H1 (cell line): ENCODE measurements around the gene MAN1C1. TPM values are rescaled to one million over a fixed set of nuclear protein-coding genes. Genes with fewer than 3 reads are reported as not detected.

Experiments
- CTCF ChIA-PET: fragments of 300-600 bp; sonication (Branson Sonifier 250); formaldehyde crosslinking; loops from one replicate; lab custom pipeline; 2021; ENCODE audit not compliant: partially characterized antibody; lab: Charles Lee
- POLR2A ChIA-PET: fragments of 300-600 bp; sonication (Branson Sonifier 250); formaldehyde crosslinking; loops from one replicate; lab custom pipeline; 2021; ENCODE audit warnings: inconsistent platforms; ENCODE audit not compliant: partially characterized antibody; lab: Charles Lee
- DNase-seq, 2 experiments: peaks; one replicate each; pipeline versions ENCODE4 v3.0.0 to v3.0.0-alpha.2; 2010 to 2022; ENCODE audit warnings: low spot score in 2 of 2, low read depth in 1 of 2, mixed read lengths in 1 of 2
- FAIRE-seq: peaks from 2 replicates; lab custom pipeline; 2011; peaks lifted over from hg19 to GRCh38; lab: Jason Lieb, UNC
- H2AFZ ChIP-seq: 2 replicates; pipeline ENCODE4 v1.8.1; 2012; ENCODE audit warnings: low read length, inconsistent platforms
- H2AK5ac ChIP-seq: 2 replicates; pipeline ENCODE4 v1.6.1; 2013; ENCODE audit warnings: low read depth, low read length
- H2BK120ac ChIP-seq: replicated peaks from 2 replicates; pipeline ENCODE3; 2013; ENCODE audit warnings: low read depth, low read length, inconsistent platforms
- H2BK12ac ChIP-seq: 2 replicates; pipeline ENCODE4 v1.6.1; 2013; ENCODE audit warnings: low read depth, low read length
- H2BK15ac ChIP-seq: 2 replicates; pipeline ENCODE4 v1.6.1; 2013; ENCODE audit warnings: low read length
- H2BK20ac ChIP-seq: 2 replicates; pipeline ENCODE4 v1.6.1; 2013; ENCODE audit warnings: low read length
- H2BK5ac ChIP-seq: 2 replicates; pipeline ENCODE4 v1.6.1; 2013; ENCODE audit warnings: low read depth, low read length
- H3K14ac ChIP-seq: 2 replicates; pipeline ENCODE4 v1.6.1; 2013; ENCODE audit warnings: inconsistent platforms; ENCODE audit not compliant: insufficient read length
- H3K18ac ChIP-seq: 2 replicates; pipeline ENCODE4 v1.6.1; 2013; ENCODE audit warnings: low read length; ENCODE audit errors: extremely low read depth
- H3K23ac ChIP-seq: 2 replicates; pipeline ENCODE4 v1.6.1; 2013; ENCODE audit warnings: inconsistent platforms; ENCODE audit not compliant: insufficient read length
- H3K23me2 ChIP-seq: 2 replicates; pipeline ENCODE4 v1.6.1; 2013; ENCODE audit warnings: low read depth, low read length
- H3K27ac ChIP-seq: 2 replicates; pipeline ENCODE4 v1.6.1; 2011; ENCODE audit warnings: low read depth, low read length, inconsistent platforms
- H3K27me3 ChIP-seq, 4 experiments: replicated peaks in 1 of 4; 1 replicate in 1 of 4; 2 replicates in 3 of 4; pipeline versions ENCODE4 v1.6.1 to v1.8.1; 2011 to 2013; ENCODE audit warnings: low read length in 3 of 4, mild to moderate bottlenecking in 3 of 4, inconsistent platforms in 2 of 4, mixed read lengths in 2 of 4, moderate library complexity in 1 of 4; ENCODE audit not compliant: control insufficient read depth in 3 of 4, insufficient read depth in 3 of 4; ENCODE audit errors: extremely low read depth in 1 of 4
- H3K36me3 ChIP-seq, 4 experiments: 2 replicates each; pipeline versions ENCODE4 v1.6.1 to v1.8.1; 2011 to 2013; ENCODE audit warnings: mild to moderate bottlenecking in 4 of 4, low read length in 3 of 4, moderate library complexity in 2 of 4, control low read depth in 1 of 4, inconsistent platforms in 1 of 4; ENCODE audit not compliant: insufficient read depth in 4 of 4, control insufficient read depth in 2 of 4
- H3K4ac ChIP-seq: replicated peaks from 2 replicates; pipeline ENCODE3; 2013; ENCODE audit warnings: low read length, low read depth, mixed read lengths, inconsistent platforms; ENCODE audit not compliant: insufficient read length
- H3K4me1 ChIP-seq, 4 experiments: replicated peaks in 1 of 4; 1 replicate in 1 of 4; 2 replicates in 3 of 4; pipeline versions ENCODE4 v1.6.1 to v1.8.1; 2011 to 2013; ENCODE audit warnings: low read length in 3 of 4, inconsistent platforms in 2 of 4, mixed read lengths in 1 of 4; ENCODE audit not compliant: insufficient read depth in 4 of 4, control insufficient read depth in 3 of 4
- H3K4me2 ChIP-seq, 2 experiments: 2 replicates each; pipeline versions ENCODE4 v1.6.1 to v1.8.1; 2011 to 2013; ENCODE audit warnings: low read depth in 2 of 2, low read length in 2 of 2, control low read depth in 1 of 2, inconsistent platforms in 1 of 2, mild to moderate bottlenecking in 1 of 2; ENCODE audit not compliant: insufficient read depth in 1 of 2
- H3K4me3 ChIP-seq, 4 experiments: fragments of 200-600, 300-600 bp in 1 of 4; sonication (generic), shearing (Covaris generic), sonication (Bioruptor Twin) in 1 of 4; 2 replicates each; pipeline versions ENCODE4 v1.5.1 to v1.8.1; 2011 to 2016; ENCODE audit warnings: low read length in 4 of 4, low read depth in 3 of 4, control low read depth in 2 of 4, inconsistent platforms in 2 of 4, mild to moderate bottlenecking in 2 of 4, mixed read lengths in 1 of 4, moderate library complexity in 1 of 4; ENCODE audit not compliant: insufficient read depth in 2 of 4; ENCODE audit errors: extremely low read depth in 1 of 4
- H3K56ac ChIP-seq: replicated peaks from 2 replicates; pipeline ENCODE3; 2013; ENCODE audit warnings: low read depth, mild to moderate bottlenecking, mixed read lengths, low read length, inconsistent platforms; ENCODE audit not compliant: insufficient read length
- H3K79me1 ChIP-seq: 2 replicates; pipeline ENCODE4 v1.6.1; 2013; ENCODE audit warnings: low read depth, low read length, control low read depth
- H3K79me2 ChIP-seq, 2 experiments: 2 replicates each; pipeline versions ENCODE4 v1.6.1 to v1.8.1; 2012 to 2013; ENCODE audit warnings: low read length in 2 of 2, mild to moderate bottlenecking in 2 of 2, inconsistent platforms in 1 of 2; ENCODE audit not compliant: insufficient read depth in 2 of 2, control insufficient read depth in 1 of 2
- H3K9ac ChIP-seq, 4 experiments: replicated peaks in 1 of 4; 1 replicate in 1 of 4; 2 replicates in 3 of 4; pipeline versions ENCODE4 v1.6.1 to v1.8.1; 2011 to 2013; ENCODE audit warnings: low read depth in 3 of 4, low read length in 3 of 4, control low read depth in 2 of 4, mild to moderate bottlenecking in 2 of 4, moderate library complexity in 2 of 4, inconsistent platforms in 1 of 4; ENCODE audit errors: extremely low read depth in 1 of 4
- H3K9me3 ChIP-seq, 2 experiments: 2 replicates each; pipeline versions ENCODE4 v1.6.1 to v1.8.1; 2012 to 2013; ENCODE audit warnings: mild to moderate bottlenecking in 2 of 2, moderate library complexity in 2 of 2, control low read depth in 1 of 2, inconsistent platforms in 1 of 2, low read depth in 1 of 2, low read length in 1 of 2, mixed read lengths in 1 of 2; ENCODE audit not compliant: insufficient read depth in 2 of 2
- H4K20me1 ChIP-seq, 2 experiments: replicated peaks in 1 of 2; 2 replicates each; pipeline versions ENCODE3 to v1.8.1; 2011 to 2013; ENCODE audit warnings: inconsistent platforms in 2 of 2, low read length in 2 of 2, mild to moderate bottlenecking in 1 of 2; ENCODE audit not compliant: insufficient read depth in 2 of 2, control insufficient read depth in 1 of 2
- H4K5ac ChIP-seq: 2 replicates; pipeline ENCODE4 v1.6.1; 2013; ENCODE audit warnings: low read length, low read depth, mixed read lengths, inconsistent platforms; ENCODE audit not compliant: insufficient read length
- H4K8ac ChIP-seq: 2 replicates; pipeline ENCODE4 v1.8.0; 2013; ENCODE audit warnings: mild to moderate bottlenecking, moderate library complexity, low read length, inconsistent platforms; ENCODE audit not compliant: insufficient read depth; ENCODE audit errors: extremely low read depth
- H4K91ac ChIP-seq: replicated peaks from 2 replicates; pipeline ENCODE3; 2013; ENCODE audit warnings: low read length, mixed read lengths, inconsistent platforms; ENCODE audit not compliant: insufficient read length
- ASH2L ChIP-seq: fragments of 200-600, 300-600 bp; sonication (generic); IDR thresholded peaks from one replicate; pipeline ENCODE4 v1.7.1; 2017; ENCODE audit warnings: low read length
- BCL11A ChIP-seq, 2 experiments: IDR thresholded peaks; one replicate each; pipeline ENCODE4 v1.6.1; 2011; ENCODE audit warnings: low read depth in 2 of 2, low read length in 2 of 2, mild to moderate bottlenecking in 2 of 2
- CBX8 ChIP-seq: fragments of 300-800, 300-1000 bp; sonication (generic); IDR thresholded peaks from 2 replicates; pipeline ENCODE4 v1.7.1; 2016; ENCODE audit warnings: low read depth, low read length, borderline replicate concordance
- EGR1 ChIP-seq: IDR thresholded peaks from 2 replicates; pipeline ENCODE4 v1.6.1; 2011; ENCODE audit warnings: low read depth, low read length, borderline replicate concordance
- EP300 ChIP-seq, 2 experiments: IDR thresholded peaks; 1 replicate in 1 of 2; 2 replicates in 1 of 2; pipeline ENCODE4 v1.6.1; 2011 to 2012; ENCODE audit warnings: low read depth in 2 of 2, low read length in 2 of 2, mild to moderate bottlenecking in 2 of 2, borderline replicate concordance in 1 of 2, inconsistent platforms in 1 of 2, moderate library complexity in 1 of 2
- GTF2F1 ChIP-seq: IDR thresholded peaks from 2 replicates; pipeline ENCODE4 v1.6.1; 2012; ENCODE audit warnings: low read depth, low read length, improper control_type of control experiment, borderline replicate concordance
- JUND ChIP-seq: IDR thresholded peaks from 2 replicates; pipeline ENCODE4 v1.6.1; 2011; ENCODE audit warnings: mild to moderate bottlenecking, improper control_type of control experiment, low read length
- KDM4A ChIP-seq: IDR thresholded peaks from one replicate; pipeline ENCODE4 v1.7.1; 2012; ENCODE audit warnings: low read depth, mild to moderate bottlenecking, moderate library complexity, low read length, inconsistent platforms; ENCODE audit not compliant: severe bottlenecking
- POLR2A ChIP-seq, 2 experiments: IDR thresholded peaks; 1 replicate in 1 of 2; 2 replicates in 1 of 2; pipeline ENCODE4 v1.6.1; 2011; ENCODE audit warnings: low read depth in 2 of 2, low read length in 2 of 2, mild to moderate bottlenecking in 2 of 2; ENCODE audit errors: control extremely low read depth in 1 of 2
- POU5F1 ChIP-seq: IDR thresholded peaks from 2 replicates; pipeline ENCODE4 v1.6.1; 2011; ENCODE audit warnings: low read depth, mild to moderate bottlenecking, low read length, moderate library complexity
- RNF2 ChIP-seq: fragments of 200-900, 300-1000 bp; sonication (generic); IDR thresholded peaks from 2 replicates; pipeline ENCODE4 v1.7.1; 2016; ENCODE audit warnings: borderline replicate concordance, low read depth, mild to moderate bottlenecking, antibody characterized with exemption, low read length; ENCODE audit not compliant: poor library complexity, severe bottlenecking; ENCODE audit errors: missing control alignments
- SIN3A ChIP-seq, 2 experiments: IDR thresholded peaks in 1 of 2; conservative IDR thresholded peaks in 1 of 2; 2 replicates each; pipeline ENCODE4 v1.6.1; 2011 to 2012; ENCODE audit warnings: low read length in 2 of 2, improper control_type of control experiment in 1 of 2, low read depth in 1 of 2, mild to moderate bottlenecking in 1 of 2
- TAF1 ChIP-seq: IDR thresholded peaks from 2 replicates; pipeline ENCODE4 v1.6.1; 2011; ENCODE audit warnings: mild to moderate bottlenecking, low read depth, low read length
- WGBS, 2 experiments: shearing (Covaris generic) in 1 of 2; methylation state at CpG; one replicate each; pipeline versions ENCODE4 v1.1.6 to v1.1.7; 2013 to 2015; ENCODE audit warnings: low lambda C conversion rate in 2 of 2, mixed read lengths in 2 of 2, inconsistent platforms in 1 of 2, low coverage in 1 of 2, missing lambda C conversion rate in 1 of 2; ENCODE audit not compliant: insufficient replicate concordance in 2 of 2, insufficient coverage in 1 of 2, insufficient read length in 1 of 2; ENCODE audit errors: extremely low coverage in 1 of 2, missing lambda C conversion rate in 1 of 2; 5-methylcytosine and 5-hydroxymethylcytosine counted together
- polyA plus RNA-seq, 7 experiments: library from polyadenylated mRNA; depleted of rRNA in 3 of 7; stranded (reverse) in 5 of 7; unstranded in 2 of 7; fragments of >200 nt in 5 of 7; fragments of 200-250 nt in 2 of 7; gene quantifications; 1 replicate in 5 of 7; 2 replicates in 1 of 7; 4 replicates in 1 of 7; pipeline versions ENCODE4 v1.2.1 to v1.2.3, GENCODE V29; 2011 to 2013; ENCODE audit warnings: missing spikeins in 2 of 7, mixed read lengths in 2 of 7
- total RNA-seq: library from RNA; stranded (reverse); fragmentation: NEBNext Ultra II Directional; extraction: Animal tissue kit (Norgen Biotek cat#: 25700); gene quantifications from 2 replicates; pipeline ENCODE4 v1.2.1, GENCODE V29; 2021

MAN1C1 gene
- total and polyA plus RNA-seq, 2 of the 8 experiments (the other 6 are each of a cell fraction or from before 2014, with no cell fraction given), result 7.8 to 15.2 TPM

GRCh38 chr1:25682059-25682601 lies 65.5 kb downstream of the MAN1C1 start:
- Histone ChIP-seq H2AFZ (no peak overlapping the region), H3K14ac (no peak overlapping the region), H3K27ac (no peak overlapping the region), H4K8ac (no peak overlapping the region), H3K27me3 (no peaks in the 10 kb centered on the region; a peak in 1 of 7 replicates), H3K4me1 (no peaks in the 10 kb centered on the region), H3K79me2 (no peaks in the 10 kb centered on the region), H2BK12ac (no peak overlapping the region), H3K4ac (no peak overlapping the region), H3K79me1 (no peaks in the 10 kb centered on the region), H3K23me2 (no peaks in the 10 kb centered on the region), H2BK20ac (no peak overlapping the region), H3K36me3 (no peaks in the 10 kb centered on the region), H3K4me3 (no peak overlapping the region), H2BK120ac (no peak overlapping the region), H3K23ac (no peak overlapping the region), H3K56ac (no peak overlapping the region), H3K9me3 (no peaks in the 10 kb centered on the region), H4K91ac (no peak overlapping the region), H4K5ac (no peak overlapping the region), H4K20me1 (no peaks in the 10 kb centered on the region), H3K4me2 (no peak overlapping the region), H3K18ac (no peak overlapping the region), H2BK15ac (no peak overlapping the region), H2AK5ac (no peak overlapping the region), H3K9ac (no peak overlapping the region), H2BK5ac (no peak overlapping the region)
- DNase-seq (no peak), FAIRE-seq (no peak)
- ChIA-PET POLR2A (interaction anchor here (0.6 to 1.2 kb wide), 3 partner anchors 9 to 73 kb away, joined by 3 to 8 read pairs (median 4); no protein-coding TSS in a partner anchor), CTCF (interaction anchor here (0.6 to 5.5 kb wide), 6 partner anchors 8 to 121 kb away, joined by 3 to 36 read pairs (median 4); no protein-coding TSS in a partner anchor)
- 84% methylated on average over 6 of the region's 6 CpGs; no CpG with 5 or more reads in 1 of the 2 experiments for WGBS, 2 experiments
- no peak for TF ChIP-seq TAF1
- no peak for TF ChIP-seq BCL11A (IDR thresholded peaks at IDR 0.05; ENCODE audit: low read depth in 2 of 2, low read length in 2 of 2)
- no peak for TF ChIP-seq JUND
- TF ChIP-seq GTF2F1, result no peak
- no peak for TF ChIP-seq POLR2A (IDR thresholded peaks at IDR 0.05; ENCODE audit: control extremely low read depth in 1 of 2, low read depth in 2 of 2, low read length in 2 of 2)
- no peak for TF ChIP-seq EP300 (IDR thresholded peaks at IDR 0.05; ENCODE audit: borderline replicate concordance in 1 of 2, low read depth in 2 of 2, low read length in 2 of 2)
- no peak for TF ChIP-seq KDM4A
- no peak for TF ChIP-seq SIN3A (conservative IDR thresholded peaks at IDR 0.05 in 1 of 2, IDR thresholded peaks at IDR 0.05 in 1 of 2; ENCODE audit: low read depth in 1 of 2, low read length in 2 of 2)
- TF ChIP-seq ASH2L, result no peak
- TF ChIP-seq POU5F1, result no peak
- no peak for TF ChIP-seq EGR1
- TF ChIP-seq RNF2, result no peak
- no peak for TF ChIP-seq CBX8
